ACC112 (cell line): ENCODE results near the gene MIEF1.

Experiments
- H2AFZ ChIP-seq: fragments of 200-600 bp; sonication (generic); one replicate; pipeline ENCODE4 v1.6.0; 2017; ENCODE audit warnings: antibody characterized with exemption, low read length; ENCODE audit not compliant: unreplicated experiment
- H3K27ac ChIP-seq: fragments of 200-600 bp; sonication (generic); 2 replicates; pipeline ENCODE4 v1.5.1; 2014; ENCODE audit warnings: low read depth, mild to moderate bottlenecking, antibody characterized with exemption, low read length, moderate library complexity
- H3K27me3 ChIP-seq: fragments of 200-600 bp; sonication (generic); 2 replicates; pipeline ENCODE4 v1.6.1; 2014; ENCODE audit warnings: mild to moderate bottlenecking, antibody characterized with exemption, low read length, moderate library complexity, mixed read lengths; ENCODE audit not compliant: insufficient read depth
- H3K36me3 ChIP-seq: fragments of 200-600 bp; sonication (generic); 2 replicates; pipeline ENCODE4 v1.6.1; 2016; ENCODE audit warnings: mild to moderate bottlenecking, antibody characterized with exemption, low read length, moderate library complexity, mixed read lengths; ENCODE audit not compliant: insufficient read depth
- H3K4me1 ChIP-seq: fragments of 200-600 bp; sonication (generic); one replicate; pipeline ENCODE4 v1.6.1; 2016; ENCODE audit warnings: low read length, mixed read lengths; ENCODE audit not compliant: insufficient read depth, unreplicated experiment, control insufficient read depth
- H3K4me3 ChIP-seq: fragments of 200-600 bp; sonication (generic); 2 replicates; pipeline ENCODE4 v1.5.1; 2014; ENCODE audit warnings: mild to moderate bottlenecking, low read depth, low read length
- H3K79me2 ChIP-seq: fragments of 200-600 bp; sonication (generic); one replicate; pipeline ENCODE4 v1.6.0; 2016; ENCODE audit warnings: low read length; ENCODE audit not compliant: control insufficient read depth, unreplicated experiment, insufficient read depth

The MIEF1 gene

GRCh38 chr22:39563571-39564428, 61.7 kb downstream of the MIEF1 start:
- Histone ChIP-seq H3K36me3 (no peaks in the 10 kb centered on the region), H3K4me1 (no peaks in the 10 kb centered on the region), H3K4me3 (no peak overlapping the region), H3K27me3 (peaks cover 11% of the 10 kb centered on the region), H2AFZ (no peak overlapping the region), H3K79me2 (no peaks in the 10 kb centered on the region), H3K27ac (no peak overlapping the region)

DNA sequence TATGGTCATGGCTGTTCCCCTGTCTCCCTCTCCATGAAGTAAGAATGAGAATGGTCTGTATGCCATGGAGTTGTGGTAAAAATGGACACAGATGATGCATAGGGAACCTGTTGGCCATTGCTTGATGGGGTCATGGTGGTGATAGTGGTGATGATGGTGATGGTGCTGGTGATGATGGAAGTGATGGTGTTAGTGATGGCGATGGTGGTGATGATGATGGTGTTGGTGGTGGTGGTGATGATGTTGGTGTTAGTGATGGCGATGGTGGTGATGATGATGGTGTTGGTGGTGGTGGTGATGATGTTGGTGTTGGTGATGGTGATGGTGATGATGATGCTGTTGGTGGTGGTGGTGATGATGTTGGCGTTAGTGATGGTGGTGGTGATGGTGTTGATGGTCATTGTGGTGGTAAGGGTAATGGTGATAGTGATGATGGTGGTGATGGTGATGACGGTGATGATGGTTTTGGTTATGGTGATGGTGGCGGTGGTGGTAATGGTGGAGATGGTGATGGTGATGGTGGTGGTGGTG, 63.4 kb downstream of the MIEF1 start:
- Histone ChIP-seq H2AFZ (no peak overlapping the region), H3K27me3 (peaks cover 7% of the 10 kb centered on the region)

DNA sequence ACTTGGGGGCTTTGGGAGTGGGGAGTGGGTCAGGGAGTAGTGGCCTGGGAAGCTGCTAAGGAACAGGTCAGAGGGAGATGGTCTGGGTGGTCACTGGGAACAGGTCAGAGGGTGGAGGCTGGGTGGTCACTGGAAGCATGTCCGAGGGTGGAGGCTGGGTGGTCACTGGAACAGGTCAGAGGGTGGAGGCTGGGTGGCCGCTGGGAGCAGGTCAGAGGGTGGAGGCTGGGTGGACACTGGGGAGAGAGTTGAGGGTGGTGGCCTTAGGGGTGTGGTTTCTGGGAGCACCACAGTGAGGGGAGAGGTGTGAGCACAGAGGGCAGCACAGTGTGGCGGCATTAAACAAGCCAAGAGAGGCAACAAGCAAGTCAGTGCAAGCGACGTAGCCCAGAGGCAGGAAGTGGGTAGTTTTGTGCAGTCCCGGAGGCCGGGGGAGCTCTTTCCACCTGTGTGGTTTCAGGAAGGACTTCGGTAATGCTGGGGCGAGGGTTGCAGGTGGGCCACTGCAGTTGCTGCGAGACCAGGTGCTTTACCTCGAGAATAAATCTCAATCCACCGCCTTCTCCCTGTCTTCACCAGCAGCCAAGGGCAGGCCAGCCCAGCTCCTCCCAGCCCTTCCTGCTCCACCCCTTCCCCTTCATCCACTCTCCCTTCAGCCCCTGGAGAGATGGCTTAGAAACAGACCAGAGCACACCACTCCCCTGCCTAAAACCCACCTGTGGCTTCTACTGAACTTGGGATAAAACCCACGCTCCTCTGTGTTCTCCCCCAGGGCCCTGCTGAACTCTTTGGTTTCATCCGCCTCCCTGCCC, 65.3 kb downstream of the MIEF1 start:
- Histone ChIP-seq H3K36me3 (no peaks in the 10 kb centered on the region), H3K4me3 (no peak overlapping the region)

More for the DNA sequence above, 63.4 kb downstream of the MIEF1 start:
- Histone ChIP-seq H3K79me2 (no peaks in the 10 kb centered on the region), H3K36me3 (no peaks in the 10 kb centered on the region), H3K4me1 (no peaks in the 10 kb centered on the region), H3K27ac (no peak overlapping the region), H3K4me3 (no peak overlapping the region)

More for the DNA sequence above, 65.3 kb downstream of the MIEF1 start:
- Histone ChIP-seq H3K27me3 (no peaks in the 10 kb centered on the region), H2AFZ (no peak overlapping the region), H3K4me1 (no peaks in the 10 kb centered on the region), H3K27ac (no peak overlapping the region), H3K79me2 (no peaks in the 10 kb centered on the region)
